ENCODE results near the gene TCF19. TPM values are rescaled to one million over a fixed set of nuclear protein-coding genes. Genes with fewer than 3 reads are reported as not detected.

TCF19 gene
- total RNA-seq, 1 experiment from 2014 or later, result 15.0 TPM

DNA sequence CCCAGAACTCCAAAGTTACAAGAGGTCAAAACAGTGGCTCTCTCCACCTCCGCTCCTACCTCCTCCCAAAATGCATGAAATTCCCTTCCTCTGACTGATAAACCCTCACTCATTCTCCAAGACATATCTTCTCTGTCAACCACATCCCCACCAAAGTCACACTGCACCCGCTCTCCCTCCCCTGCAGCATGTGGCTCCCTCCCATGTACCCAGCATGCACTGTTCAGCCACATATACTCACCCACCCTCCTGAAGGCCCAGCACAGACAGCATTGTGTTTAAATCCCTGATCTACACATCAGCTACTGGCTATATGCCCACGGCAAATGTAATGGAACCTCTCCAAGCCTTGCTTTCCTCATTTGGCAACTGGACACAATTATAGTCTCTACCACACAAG is 17.6 kb downstream of the TCF19 start:
- Mint-ChIP-seq H3K4me1 (peaks cover 53 to 56% of the 10 kb centered on the region in 2 experiments), H3K27me3 (ENCODE audit: low read depth) (0 out of 2 replicates have a peak, but pooled peaks cover 1% of the 10 kb centered on the region), H3K9me3 (no peaks in the 10 kb centered on the region; a peak in 1 of 5 replicates), H3K36me3 (ENCODE audit: insufficient read depth in 1 of 3, low read depth in 3 of 3) (peaks cover 0 to 6% (median 4%) of the 10 kb centered on the region in 3 experiments; a peak in 4 of 7 replicates), H3K27ac (peak overlapping the region in 2 of 3 experiments; percentile 18 to 85; a peak in 5 of 7 replicates), H3K4me3 (no peak overlapping the region; a peak in 2 of 5 replicates)
- no peaks in the 10 kb centered on the region for H3K79me1 ChIP-seq (ENCODE audit: insufficient read depth, low read depth, low read length, poor library complexity, severe bottlenecking)
- no peak overlapping the region for H2BK20ac ChIP-seq (ENCODE audit: low read depth, low read length, poor library complexity, severe bottlenecking)
- no peak overlapping the region for H3K9ac ChIP-seq (ENCODE audit: extremely low read depth, insufficient read length, low read length)
- H3K23me2 ChIP-seq (ENCODE audit: insufficient read length, low read depth, low read length, poor library complexity, severe bottlenecking), result peaks cover 5% of the 10 kb centered on the region
- no peak overlapping the region for H3K4ac ChIP-seq (ENCODE audit: low read depth, low read length)
- H2BK12ac ChIP-seq (ENCODE audit: insufficient read length, low read depth, low read length), result no peak overlapping the region
- H2BK15ac ChIP-seq (ENCODE audit: low read depth, low read length), result no peak overlapping the region
- no peak overlapping the region for H3K14ac ChIP-seq (ENCODE audit: insufficient read depth, low read length)
- H3K23ac ChIP-seq (ENCODE audit: insufficient read length, low read depth, low read length), result no peak overlapping the region
- no peak overlapping the region for H3T11ph ChIP-seq (ENCODE audit: low read length)
- no peak overlapping the region for H2AFZ ChIP-seq (ENCODE audit: low read length)
- H3K4me2 ChIP-seq (ENCODE audit: insufficient read depth, insufficient read length, low read length), result no peak overlapping the region
- H4K5ac ChIP-seq (ENCODE audit: insufficient read length, low read depth, low read length), result no peak overlapping the region
- H3K27ac ChIP-seq (ENCODE audit: insufficient read length, low read depth, low read length), result no peak overlapping the region
- H3K56ac ChIP-seq (ENCODE audit: insufficient read length, low read depth, low read length), result no peak overlapping the region
- H4K91ac ChIP-seq (ENCODE audit: insufficient read length, low read depth, low read length), result no peak overlapping the region
- no peak overlapping the region for H2AK5ac ChIP-seq (ENCODE audit: insufficient read length, low read length)
- H4K8ac ChIP-seq (replicated peaks; ENCODE audit: insufficient read length, low read depth, low read length), result no peak overlapping the region
- TF ChIP-seq, protein P1, sequence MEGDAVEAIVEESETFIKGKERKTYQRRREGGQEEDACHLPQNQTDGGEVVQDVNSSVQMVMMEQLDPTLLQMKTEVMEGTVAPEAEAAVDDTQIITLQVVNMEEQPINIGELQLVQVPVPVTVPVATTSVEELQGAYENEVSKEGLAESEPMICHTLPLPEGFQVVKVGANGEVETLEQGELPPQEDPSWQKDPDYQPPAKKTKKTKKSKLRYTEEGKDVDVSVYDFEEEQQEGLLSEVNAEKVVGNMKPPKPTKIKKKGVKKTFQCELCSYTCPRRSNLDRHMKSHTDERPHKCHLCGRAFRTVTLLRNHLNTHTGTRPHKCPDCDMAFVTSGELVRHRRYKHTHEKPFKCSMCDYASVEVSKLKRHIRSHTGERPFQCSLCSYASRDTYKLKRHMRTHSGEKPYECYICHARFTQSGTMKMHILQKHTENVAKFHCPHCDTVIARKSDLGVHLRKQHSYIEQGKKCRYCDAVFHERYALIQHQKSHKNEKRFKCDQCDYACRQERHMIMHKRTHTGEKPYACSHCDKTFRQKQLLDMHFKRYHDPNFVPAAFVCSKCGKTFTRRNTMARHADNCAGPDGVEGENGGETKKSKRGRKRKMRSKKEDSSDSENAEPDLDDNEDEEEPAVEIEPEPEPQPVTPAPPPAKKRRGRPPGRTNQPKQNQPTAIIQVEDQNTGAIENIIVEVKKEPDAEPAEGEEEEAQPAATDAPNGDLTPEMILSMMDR (conservative IDR thresholded peaks at IDR 0.05), result no peak
- H4K20me1 ChIP-seq (ENCODE audit: control insufficient read depth, insufficient read depth, insufficient read length), result no peaks in the 10 kb centered on the region
- no peak for DNase-seq
- H2BK120ac ChIP-seq (ENCODE audit: low read depth, low read length, poor library complexity, severe bottlenecking), result no peak overlapping the region
- no peaks in the 10 kb centered on the region for H3K9me3 ChIP-seq (ENCODE audit: control insufficient read depth, low read depth, low read length)
- WGBS (ENCODE audit: extremely low coverage, insufficient read length, low lambda C conversion rate), result no CpG with 5 or more reads among the region's 3 CpGs
- H2BK5ac ChIP-seq (ENCODE audit: insufficient read length, low read length), result no peak overlapping the region
- no peak overlapping the region for H3K18ac ChIP-seq (ENCODE audit: insufficient read length, low read depth, low read length)
- peaks cover 10% of the 10 kb centered on the region for H3K4me1 ChIP-seq (ENCODE audit: insufficient read depth, low read length)
- no peaks in the 10 kb centered on the region for H3K27me3 ChIP-seq (ENCODE audit: insufficient read depth, low read length)
- peaks cover 5% of the 10 kb centered on the region; the same call in 1 of the 2 replicates for H3K79me2 ChIP-seq (ENCODE audit: insufficient read depth, low read length)

Measured in H9 (cell line).